GM19468 (cell line): Measurements from ENCODE around the gene CD93.

Experiments used
- ATAC-seq: cut with Tn5 transposase; IDR thresholded peaks from one replicate; pipeline ENCODE4 v1.9.1; 2021; ENCODE audit warnings: mild to moderate bottlenecking, moderate library complexity, moderate number of reproducible peaks; ENCODE audit not compliant: unreplicated experiment; ENCODE audit errors: extremely low read depth

The CD93 gene

DNA sequence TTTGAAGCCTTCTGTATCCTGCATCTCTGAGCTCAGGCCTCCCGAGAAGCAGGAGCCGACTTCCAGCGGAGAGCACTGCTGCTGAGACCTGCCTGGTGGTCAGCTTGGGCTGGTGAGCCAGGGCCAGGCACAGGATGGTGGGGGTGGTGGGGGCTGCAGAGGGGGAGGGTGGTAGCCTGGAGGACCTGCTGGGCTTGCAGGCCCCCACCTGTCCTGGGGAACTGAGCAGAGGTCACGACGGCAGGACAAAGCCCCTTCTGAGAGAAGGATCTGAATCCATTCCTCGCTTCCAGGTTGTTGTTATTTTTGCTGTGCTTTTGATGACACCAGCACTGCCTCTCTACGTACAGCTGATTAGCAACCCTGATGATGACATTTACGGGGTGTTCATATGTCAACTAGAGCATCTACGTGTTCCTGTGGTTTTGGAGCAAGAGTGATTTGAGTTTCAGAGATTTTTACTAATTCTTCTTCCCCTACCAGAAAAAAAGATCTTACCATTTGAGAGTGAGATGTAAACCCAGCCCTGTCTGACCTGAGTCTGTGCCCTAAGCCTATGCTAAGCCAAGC, 35.7 kb upstream of the CD93 start:
- no peak for ATAC-seq

DNA sequence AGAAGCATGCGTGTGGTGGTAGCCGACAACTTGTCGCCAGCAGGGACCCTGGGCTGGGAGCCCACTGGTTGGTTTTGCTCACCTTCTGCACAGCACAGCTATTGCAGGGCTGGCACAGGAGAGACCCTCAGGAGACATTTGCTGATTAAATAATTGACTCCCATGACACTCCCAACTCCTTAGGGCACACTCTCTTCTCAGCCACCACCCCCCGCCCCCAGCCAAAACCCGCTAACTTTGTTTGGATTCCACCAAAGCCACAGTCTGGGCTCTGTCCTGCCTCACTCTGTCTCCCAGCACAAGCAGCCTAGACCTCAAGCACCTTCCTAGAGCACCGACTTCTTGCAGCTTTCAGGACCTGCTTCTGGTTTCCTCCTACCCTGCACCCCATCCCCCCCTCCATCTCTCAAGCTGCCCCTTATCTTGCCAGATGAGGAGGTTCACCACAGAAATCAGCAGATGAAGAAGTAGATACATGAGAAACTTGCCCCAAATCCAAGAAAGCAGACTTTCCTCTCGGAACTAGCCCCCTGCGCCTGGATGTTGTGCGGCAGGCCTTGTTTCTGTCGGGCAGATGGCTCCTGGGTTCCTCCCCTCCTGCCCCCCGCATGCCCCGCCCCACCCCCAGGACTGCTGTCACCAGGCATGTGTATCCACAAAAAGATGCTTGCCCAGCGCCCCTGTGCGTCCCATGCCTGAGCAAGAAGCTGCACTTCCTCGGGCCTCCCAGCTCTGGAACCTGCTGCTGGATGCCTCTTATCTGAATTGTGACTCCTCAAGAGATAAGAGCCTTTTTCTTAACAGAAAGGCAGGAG, 35.0 kb upstream of the CD93 start:
- ATAC-seq: no peak

DNA sequence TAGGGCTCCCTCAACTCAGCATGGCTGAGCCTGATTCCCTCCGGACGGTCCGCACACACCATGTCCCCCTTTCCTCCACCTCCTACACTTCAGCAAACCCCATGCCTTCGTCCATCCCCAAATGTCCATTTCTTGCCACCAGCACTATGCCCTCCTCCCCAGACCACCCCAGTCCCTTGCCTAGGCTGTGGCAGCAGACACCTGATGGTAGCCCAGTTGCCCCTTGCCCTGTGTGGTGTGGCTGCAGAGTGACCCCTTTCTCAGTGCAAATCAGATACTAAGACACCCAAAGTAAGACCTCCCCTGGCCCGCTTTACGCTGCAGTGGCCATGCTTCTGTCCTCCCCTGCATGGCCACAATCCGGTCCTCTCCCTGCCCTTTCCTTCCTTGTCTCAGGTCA, 34.1 kb upstream of the CD93 start:
- ATAC-seq: no peak

DNA sequence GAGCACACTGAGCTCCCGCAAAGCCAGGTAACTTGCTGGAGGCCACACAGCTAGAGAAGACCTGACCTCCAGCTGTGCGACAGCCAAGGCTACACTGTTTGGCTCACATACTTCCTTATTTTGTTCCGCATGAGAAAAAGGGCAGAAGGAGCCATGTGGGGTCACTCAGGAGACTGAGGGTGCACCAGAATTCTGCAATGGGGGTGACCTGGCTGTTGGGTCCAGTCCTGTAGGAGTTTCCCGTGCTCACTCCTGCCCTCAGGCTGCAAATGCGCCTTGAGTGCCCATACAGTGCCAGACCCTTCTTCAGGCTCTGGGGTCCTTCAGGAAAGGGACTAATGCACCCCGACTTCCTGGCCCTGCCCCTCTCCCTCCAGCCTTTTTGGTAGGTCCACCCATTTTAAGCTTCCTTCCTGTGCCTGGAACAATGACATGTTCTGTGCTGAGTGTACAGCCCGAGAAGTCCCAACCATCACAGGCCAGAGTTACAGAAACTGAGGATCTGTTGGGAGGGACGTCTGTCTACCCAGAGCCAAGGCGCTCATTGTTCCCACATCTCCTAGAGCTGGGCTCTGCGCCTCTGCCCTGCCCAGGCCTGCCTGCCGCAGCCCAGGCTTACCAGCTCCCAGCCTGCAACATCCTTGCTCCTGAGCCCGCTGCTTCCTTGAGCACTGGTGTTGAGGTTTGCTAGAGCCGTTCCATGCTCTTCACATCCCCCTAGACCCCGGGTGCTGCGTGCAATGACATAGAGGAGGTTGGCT, 33.5 kb upstream of the CD93 start:
- no peak for ATAC-seq

DNA sequence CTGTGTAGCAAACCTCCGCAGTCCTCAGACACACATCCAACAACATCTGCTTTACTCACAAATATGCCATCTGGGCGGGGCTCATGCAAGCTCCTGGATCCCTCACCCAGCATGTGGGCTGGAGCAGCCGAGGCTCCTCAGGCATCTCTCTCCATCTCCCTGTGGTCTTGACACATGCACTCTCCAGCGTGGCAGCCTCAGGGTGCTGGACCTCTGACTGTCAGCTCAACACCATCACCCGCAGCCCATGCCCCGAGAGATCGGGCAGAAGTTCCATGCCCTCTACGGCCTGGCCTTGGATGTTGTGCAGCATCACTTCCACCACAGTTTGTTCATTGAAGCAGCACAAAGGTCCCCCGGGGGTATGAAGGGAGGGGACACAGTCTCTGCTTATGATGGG, 32.6 kb upstream of the CD93 start:
- no peak for ATAC-seq

DNA sequence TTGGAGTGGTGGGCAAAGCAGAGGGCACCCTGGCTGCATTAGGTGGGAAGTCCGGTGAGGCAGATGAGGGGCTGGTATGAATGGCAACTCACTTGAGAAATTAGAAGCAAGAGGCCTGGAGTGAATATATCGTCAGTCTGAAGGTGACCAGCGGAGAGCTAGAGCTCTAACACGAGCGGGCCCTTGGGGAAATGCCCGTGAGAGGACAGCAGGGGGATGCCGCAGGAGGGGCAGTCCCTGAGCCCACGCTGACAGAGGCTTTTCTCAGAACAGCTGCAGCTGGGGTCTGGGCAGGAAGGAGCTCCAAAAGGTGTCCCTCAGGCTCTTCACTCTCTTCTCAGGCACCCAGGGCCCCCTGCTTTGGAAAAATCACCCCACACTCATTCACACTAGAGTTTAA, 32.0 kb upstream of the CD93 start:
- ATAC-seq: no peak

DNA sequence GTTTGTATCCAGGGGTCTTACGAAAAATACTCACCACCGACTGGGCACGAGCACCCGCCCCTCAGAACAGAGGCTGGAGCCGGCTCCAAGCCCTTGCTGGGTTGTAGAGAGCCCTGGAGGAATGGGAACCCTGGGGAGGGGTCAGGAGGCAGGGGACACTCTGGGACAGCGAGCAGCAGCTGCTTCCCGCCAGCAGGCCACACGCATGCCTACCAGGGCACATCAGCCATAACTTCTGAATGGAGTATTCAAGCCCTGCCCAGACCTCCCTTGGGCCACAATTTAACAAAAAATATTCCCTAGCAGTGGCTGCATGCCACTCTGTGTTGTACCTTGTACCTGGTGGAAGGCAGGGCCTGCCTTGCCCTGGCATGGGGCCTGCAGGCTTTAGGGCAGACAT, 31.6 kb upstream of the CD93 start:
- no peak for ATAC-seq

DNA sequence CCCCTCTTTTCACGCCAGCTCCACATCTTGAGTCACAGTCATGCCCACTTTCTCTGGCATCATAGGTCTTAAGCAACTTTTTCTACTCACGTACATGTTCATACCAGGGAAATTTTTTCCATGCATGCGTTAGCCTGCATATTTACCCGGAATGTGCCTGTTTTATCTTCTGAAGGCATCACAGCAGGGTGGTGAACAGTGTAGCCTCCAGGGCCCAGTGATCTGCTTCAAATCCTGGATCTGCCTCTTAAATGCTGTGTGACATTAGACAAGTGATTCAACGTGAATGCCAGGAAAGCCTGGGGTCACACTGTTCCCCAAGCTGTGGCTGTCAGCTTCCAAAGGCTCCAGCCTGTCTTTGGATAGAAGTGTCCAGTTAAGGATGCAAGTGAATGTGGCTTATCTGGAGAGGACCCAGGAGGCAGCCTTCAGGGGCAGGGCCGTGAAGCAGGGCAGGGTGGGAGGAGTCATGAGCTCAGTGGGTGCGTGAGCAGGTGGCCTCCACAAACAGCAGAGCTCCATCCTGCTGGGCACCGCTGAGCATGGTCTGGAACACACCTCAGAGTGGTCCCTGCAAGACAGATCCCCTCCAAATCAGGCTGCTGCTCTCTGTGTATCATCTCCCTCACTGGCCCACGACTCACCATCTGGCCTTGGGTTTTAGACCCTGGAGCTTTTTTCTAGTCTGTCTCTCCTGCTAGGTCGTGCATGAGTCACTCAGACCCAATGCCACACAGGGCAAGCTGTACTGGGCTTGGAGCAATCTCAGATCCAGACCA, 30.4 kb upstream of the CD93 start:
- no peak for ATAC-seq

DNA sequence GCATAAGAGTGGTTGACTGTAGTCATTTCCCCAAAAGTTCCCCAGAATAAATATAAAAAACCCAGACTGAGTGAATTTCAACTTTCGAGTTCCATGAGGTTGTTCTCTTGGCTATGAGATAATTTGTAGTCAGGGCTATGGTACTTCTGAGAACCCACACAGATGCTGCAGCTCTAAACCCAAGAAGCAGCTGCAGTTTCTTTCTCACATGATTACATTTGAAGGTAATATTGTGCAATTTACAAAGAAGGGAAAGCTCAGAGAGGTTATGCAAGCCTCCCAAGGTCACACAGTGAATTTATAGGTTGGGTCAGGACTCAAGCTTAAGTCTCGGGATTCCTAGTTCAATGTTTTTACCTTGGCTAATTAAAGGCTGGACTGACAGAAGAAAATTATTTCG, 29.7 kb upstream of the CD93 start:
- no peak for ATAC-seq

DNA sequence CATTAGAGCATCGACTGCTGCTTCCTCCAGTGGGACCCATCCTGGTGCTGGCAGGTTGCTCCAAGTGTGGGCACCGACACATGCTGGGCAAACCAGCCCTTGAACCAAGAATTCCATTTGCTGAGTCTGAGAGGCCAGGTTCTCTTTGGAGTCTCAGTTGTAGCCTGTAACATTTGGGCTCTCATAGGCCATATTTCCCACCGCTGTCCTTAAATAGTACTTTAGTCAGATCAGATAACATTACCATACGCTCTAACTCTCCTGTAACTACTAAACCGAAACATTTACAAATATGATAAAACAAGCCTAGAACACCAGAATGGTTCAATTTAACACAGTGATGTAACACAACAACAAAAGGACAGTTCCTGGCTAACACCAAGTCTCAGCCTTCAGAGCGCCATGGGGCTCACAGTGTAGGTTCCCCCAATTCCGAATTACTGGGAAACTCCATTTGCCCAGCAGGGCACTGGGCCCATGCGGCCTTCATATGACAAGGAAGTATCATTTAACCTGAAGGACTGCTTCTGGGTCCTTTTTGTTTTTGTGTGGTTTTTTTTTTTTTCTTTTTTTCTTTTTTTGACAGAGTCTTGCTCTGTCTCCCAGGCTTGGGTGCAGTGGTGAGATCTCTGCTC, 28.4 kb upstream of the CD93 start:
- no peak for ATAC-seq

DNA sequence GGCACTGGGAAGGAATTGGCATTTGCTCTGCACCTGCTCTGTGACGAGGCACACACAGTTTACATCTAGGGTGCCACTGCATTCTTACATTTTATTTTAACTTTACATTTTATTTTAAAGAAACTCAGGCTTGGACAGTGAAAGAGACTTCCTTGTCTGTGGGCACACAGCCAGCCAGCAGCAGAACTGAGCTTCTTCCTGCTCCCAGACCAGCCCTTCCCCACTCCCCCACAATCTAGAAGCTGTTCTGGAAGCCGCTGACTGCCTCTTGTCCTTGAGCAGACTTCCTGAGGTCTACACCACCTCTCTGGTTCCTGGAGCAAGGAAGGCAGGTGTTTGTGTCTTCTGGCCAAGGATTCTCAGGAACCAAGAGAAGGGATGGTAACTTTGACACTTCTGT, 27.9 kb upstream of the CD93 start:
- ATAC-seq: no peak

DNA sequence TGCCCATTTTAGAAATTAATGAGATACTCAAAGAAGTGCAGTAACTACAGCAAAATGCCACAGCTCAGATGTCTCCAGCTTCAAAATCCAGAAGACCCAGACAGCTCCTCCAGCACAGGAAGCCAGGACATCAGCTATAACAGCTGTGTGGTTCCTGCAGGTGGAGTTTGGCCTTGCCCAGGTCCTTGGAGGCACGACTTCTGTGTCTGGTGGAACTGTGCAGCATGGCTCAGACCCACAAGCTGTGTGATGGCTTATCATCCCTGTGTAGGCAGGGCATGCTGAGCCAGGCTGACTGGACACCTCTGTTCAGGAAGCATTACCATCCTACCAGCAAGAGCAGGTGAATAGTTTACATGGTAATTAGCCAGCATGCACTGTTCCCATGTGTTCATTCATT, 26.5 kb upstream of the CD93 start:
- ATAC-seq: no peak

DNA sequence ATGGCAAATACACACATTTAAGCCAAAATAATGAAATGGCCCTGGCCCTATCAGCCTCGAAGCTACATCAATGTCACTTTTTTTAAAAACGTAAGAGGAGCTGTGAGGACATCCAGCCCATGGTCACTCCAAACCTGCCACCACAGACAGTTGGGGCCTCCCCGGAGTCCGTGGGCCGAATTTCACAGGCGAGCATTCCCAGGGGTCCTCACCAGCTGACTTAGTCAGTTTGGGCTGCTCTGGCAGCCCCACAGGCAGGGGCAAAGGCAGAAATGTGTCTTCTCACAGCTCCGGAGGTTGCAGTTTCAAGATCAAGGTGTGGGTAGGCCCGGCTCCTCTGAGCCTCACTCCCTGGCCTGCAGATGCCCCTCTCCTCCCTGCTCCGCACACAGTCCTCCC, 25.8 kb upstream of the CD93 start:
- ATAC-seq: no peak

DNA sequence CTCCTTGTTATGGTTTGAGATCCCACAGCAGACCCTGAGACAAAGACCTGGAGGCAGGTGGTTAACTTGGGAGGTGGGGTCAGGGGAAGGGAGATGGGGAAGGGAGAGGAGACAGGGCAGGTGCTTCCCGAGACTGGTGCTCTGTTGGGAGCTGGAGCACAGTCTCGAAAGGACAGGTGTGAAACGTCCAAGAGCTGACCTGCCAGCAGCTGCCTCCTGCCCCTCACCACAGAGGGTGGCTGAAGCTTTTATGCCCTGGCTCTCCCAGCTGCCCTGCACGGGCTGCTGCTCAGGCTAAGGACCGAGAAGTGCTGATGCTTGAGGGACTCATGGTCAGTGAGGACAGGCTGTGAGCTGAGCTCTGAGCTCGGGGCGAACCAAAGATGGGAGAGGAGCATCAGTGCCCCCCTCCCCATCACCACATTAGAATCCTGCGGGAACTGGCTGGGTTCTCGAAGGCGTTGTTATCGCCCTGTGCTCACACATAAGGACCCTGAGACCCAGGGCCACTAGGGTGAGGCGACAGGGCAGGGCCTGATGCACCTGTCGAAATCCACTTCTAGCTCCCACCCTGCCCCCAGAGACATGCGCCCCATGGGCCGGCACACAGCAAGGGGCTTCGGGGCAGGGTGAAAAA, 25.3 kb upstream of the CD93 start:
- ATAC-seq: no peak

DNA sequence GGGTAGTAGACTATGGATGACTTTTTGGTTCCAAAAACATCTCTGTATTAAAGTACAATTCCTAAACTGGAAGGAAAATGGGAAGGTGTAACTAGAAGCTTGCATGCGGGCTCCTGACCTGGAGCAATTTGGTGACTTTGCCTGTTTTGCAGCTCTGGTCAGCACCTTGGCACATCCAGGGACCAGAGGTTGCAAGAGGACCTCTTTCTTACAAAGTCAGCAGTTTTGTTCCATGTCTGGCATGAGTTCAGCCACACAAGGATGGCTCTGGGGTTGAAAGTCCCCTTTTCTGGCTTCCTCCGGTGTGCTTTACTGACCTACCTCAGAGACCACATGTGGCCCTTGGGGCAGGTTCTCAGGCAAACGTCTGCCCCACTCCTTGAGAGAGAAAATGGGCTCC, 22.7 kb upstream of the CD93 start:
- no peak for ATAC-seq

DNA sequence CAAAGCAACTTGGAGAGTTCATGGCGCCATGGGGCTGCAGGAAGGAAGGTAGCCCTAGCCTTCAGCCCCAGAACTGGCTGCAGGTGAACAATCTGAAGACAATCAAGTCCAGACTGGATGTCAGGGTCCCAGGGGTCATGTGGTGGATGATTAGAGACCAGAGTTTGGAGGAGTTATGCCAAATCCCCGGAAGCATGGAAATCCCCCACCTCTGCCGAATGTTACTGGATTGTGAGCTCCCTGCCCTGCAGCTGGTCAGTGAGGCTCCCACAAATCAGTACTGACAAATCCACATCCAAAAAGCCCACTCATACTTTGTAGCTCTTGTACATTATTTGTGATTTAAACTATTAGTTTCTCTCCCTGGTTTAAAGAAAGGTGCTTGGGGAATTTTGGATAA, 21.3 kb upstream of the CD93 start:
- ATAC-seq: no peak

DNA sequence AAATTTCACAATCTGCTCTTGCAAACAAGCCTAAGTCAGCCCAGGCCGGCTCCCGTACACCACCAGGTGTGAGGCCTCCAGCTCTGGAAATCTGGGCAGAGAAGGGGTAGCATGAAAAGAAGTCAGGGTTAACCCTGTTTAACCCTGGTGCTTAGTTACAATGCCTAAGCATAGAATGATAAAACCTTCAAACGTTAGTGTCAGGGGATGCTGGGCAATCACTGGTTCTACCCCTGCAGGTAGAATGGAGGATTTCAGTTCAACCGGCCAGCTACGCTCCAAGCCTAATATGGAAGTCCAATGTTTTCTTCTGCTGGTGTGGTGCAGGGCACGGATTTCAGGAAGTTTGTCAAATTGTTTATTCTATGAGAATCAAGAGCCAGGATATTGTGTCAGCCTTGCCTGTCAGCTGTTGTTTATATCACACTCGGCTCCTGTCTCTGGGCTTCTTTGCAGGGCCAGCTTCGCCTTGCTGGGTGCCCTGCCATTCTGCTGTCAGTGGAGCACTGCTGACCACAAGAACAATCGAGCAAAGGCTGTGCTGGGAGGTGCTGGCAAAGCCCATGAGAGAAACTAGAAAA, 20.2 kb upstream of the CD93 start:
- ATAC-seq: no peak

DNA sequence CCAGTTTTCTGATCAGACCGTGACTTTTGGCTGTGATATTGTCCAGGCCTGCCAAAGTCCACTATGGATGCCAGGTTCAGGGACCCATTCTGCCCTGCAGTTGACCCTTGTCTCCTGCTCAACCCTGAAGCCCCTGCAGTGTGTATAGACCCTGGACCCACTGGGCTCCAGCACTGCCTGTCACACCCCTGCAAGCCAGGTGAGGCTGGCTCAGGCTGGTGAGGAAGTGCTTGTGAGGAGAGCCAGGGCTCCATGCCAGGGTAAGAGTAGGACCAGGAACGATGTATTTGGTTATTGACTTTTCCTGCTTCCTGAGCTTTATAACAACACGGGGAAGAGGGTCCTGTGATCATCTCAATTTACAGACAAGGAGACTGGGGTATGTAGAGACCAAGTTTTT, 19.1 kb upstream of the CD93 start:
- no peak for ATAC-seq

DNA sequence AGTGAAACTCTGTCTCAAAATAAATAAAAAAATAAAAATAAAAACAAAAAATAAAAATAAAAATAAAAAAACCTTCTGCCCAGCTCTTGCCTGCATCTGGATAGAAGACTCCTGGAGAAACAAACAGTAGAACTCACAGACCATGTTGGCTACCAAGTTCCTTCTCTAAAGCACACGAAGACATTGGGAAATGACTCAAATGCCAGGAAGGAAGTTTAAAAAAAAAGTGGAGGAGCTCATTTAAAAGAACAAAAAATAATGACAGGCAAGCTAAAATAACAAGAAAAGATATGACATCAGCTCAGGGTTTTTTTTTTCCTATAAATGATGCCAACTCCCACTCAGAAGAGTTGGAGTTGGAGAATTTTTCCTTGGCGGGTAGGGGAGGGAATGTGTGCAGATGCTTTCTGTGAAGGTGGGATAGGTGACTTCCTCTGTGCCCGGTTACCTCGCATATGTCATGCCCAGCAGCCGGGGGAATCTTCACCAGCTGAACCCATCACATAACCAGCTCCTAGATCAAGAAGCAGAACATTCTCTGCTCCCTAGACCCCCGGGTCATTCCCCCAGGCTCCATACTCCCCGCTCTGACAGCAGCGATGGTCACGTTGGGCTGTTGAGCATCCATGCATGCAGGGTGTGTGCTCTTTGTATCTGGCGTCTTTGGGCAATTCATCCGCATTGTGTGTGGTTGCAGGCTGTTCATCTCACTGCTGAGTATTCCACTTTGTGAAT, 17.3 kb upstream of the CD93 start:
- no peak for ATAC-seq
